ENCODE measurements around the gene TBC1D23.

- no peak for TF ChIP-seq CTCF (IDR thresholded peaks at IDR 0.05)
- no peak for TF ChIP-seq POLR2A (IDR thresholded peaks at IDR 0.05)
These were observed 49.7 kb downstream of the TBC1D23 start for GRCh38 chr3:100310355-100310965.

Measured in stomach (tissue), 4 donors.